Astrocyte of the spinal cord (primary cell): ENCODE results near the gene ACAP3.
A peak's percentile ranks its signal among the peaks of the same experiment; 100 is the strongest.

ENCODE experiments used
- DNase-seq: peaks from one replicate; pipeline ENCODE4 v3.0.0; 2011; ENCODE audit warnings: low read depth, low spot score
- H3K4me3 ChIP-seq: 2 replicates; pipeline ENCODE4 v1.5.1; 2011; ENCODE audit warnings: low read depth, mild to moderate bottlenecking, low read length, moderate library complexity
- in situ Hi-C: cut with HindIII; loops from 2 replicates; pipeline ENCODE4 v1.10.0; 2017; ENCODE audit warnings: low sequenced_read_pairs
- TF ChIP-seq, protein P1 (sequence below): IDR thresholded peaks from 2 replicates; pipeline ENCODE4 v1.5.1; 2012; ENCODE audit warnings: low read depth, mild to moderate bottlenecking, low read length, inconsistent platforms

Gene ACAP3

DNA sequence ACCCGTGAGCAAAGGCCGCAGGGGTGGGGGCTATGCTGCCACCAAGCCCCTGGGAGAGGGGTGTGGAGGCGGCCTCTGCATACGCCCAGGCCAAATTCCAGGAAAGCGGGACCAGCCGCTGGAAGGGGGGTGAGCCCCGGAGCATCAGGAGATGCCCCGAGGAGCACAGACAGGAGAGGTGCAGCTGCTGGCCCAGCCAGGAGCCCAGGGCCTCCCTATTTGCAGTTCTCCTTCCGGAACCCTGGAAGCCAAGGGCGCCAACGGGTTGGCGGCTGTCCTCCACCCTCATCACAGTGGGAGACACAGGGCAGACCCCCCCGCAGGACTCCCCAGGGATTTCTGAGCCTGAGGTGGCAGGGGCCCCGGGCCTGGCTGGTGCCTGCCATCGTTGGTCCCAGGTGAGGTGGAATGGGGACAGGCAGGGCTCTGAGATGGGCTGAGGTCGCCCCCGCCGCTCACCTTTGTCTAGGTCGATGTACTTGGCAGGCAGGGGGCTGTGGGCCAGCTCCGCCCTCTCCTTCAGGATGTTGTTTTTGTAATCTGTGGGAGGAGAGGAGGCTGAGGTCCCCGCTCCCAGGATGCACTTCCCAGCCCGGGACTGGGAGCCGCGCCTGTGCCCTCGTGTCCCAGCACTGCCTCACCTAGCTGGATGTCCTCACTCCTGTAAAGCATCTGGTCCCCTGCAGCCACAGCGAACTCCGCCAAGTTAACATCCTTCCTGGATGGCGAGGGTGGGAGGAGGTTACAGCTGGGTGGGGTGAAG lies 45.8 kb upstream of the ACAP3 start:
- no peak overlapping the region for H3K4me3 ChIP-seq
- TF ChIP-seq, protein P1, sequence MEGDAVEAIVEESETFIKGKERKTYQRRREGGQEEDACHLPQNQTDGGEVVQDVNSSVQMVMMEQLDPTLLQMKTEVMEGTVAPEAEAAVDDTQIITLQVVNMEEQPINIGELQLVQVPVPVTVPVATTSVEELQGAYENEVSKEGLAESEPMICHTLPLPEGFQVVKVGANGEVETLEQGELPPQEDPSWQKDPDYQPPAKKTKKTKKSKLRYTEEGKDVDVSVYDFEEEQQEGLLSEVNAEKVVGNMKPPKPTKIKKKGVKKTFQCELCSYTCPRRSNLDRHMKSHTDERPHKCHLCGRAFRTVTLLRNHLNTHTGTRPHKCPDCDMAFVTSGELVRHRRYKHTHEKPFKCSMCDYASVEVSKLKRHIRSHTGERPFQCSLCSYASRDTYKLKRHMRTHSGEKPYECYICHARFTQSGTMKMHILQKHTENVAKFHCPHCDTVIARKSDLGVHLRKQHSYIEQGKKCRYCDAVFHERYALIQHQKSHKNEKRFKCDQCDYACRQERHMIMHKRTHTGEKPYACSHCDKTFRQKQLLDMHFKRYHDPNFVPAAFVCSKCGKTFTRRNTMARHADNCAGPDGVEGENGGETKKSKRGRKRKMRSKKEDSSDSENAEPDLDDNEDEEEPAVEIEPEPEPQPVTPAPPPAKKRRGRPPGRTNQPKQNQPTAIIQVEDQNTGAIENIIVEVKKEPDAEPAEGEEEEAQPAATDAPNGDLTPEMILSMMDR: no peak
- in situ Hi-C loops: no loop called here
- no peak for DNase-seq

DNA sequence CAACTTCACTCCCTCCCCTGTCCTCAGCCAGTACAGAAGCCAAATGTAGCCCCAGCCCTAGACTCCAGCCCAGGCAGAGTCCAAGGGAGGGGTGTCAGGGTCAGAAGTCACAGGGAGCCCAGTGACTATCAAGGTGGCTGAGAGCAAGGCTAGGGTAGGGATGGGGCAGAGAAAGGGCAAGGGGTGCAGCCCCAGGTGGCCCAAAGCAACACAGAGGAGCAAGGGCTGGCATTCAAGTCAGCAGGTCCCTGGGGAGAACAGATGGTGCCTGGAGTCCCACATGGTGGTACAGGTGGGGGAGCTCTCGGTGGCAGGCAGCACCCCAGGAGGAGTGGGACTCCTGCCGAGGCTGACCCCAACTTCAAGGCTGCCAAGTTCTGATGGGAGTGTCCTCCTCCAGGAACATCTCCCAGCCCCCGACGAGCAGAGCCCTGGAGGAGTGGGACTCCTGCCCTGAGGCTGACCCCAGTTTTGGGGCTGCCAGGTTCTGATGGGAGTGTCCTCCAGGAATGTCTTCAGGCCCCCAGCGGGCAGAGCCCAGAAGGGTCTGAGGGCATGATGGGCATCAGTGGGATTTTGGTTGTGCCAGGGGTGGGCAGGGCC lies 45.2 kb upstream of the ACAP3 start:
- H3K4me3 ChIP-seq: no peak overlapping the region
- in situ Hi-C loops: no loop called here
- no peak for DNase-seq
- TF ChIP-seq, protein P1: no peak

DNA sequence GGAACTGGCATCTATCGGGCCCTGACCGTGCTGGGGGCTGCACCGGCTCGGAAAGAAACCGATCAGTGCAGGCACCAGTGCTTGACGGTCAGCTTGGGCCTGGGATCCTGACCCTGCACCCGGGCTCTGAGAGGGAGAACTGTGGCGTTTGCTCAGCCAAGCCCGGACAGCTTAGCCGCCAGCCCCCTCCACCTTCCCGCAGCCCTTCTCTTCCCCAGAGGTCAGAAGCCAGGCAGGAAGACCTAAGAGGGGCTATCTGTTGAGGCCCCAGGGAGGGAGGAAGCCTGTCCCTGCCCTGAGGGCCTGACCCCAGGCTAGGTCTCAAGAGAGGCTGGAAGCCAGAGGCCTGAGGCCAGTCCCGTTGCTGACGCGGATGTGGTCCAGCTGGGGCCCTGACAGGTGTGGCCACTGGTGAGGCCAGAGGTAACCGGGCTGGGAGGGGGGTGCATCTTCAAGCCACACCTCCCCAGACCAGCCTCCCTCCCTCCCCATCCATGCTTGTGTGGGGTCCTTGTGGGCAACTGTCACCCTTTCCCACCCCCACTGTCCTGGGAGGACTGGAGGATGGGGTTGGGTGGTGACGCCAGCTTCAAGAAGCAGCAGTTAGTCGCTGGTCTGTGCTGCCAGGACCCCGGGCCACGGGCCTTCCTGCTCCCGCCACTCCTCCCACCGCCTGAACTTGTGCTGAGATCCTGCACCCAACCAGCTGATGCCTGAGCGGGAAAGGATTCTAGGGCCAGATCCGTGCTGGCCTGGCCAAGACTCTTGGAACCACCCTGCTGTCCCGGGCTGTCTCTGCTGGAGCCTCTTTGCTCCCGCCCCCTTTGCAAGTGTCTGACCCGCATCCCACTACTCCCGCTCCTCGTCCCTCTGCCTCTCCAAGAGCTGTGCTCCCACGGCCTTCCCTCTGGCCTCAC lies 44.0 kb upstream of the ACAP3 start:
- no peak overlapping the region for H3K4me3 ChIP-seq
- TF ChIP-seq, protein P1: no peak
- DNase-seq: no peak
- in situ Hi-C loops: no loop called here

DNA sequence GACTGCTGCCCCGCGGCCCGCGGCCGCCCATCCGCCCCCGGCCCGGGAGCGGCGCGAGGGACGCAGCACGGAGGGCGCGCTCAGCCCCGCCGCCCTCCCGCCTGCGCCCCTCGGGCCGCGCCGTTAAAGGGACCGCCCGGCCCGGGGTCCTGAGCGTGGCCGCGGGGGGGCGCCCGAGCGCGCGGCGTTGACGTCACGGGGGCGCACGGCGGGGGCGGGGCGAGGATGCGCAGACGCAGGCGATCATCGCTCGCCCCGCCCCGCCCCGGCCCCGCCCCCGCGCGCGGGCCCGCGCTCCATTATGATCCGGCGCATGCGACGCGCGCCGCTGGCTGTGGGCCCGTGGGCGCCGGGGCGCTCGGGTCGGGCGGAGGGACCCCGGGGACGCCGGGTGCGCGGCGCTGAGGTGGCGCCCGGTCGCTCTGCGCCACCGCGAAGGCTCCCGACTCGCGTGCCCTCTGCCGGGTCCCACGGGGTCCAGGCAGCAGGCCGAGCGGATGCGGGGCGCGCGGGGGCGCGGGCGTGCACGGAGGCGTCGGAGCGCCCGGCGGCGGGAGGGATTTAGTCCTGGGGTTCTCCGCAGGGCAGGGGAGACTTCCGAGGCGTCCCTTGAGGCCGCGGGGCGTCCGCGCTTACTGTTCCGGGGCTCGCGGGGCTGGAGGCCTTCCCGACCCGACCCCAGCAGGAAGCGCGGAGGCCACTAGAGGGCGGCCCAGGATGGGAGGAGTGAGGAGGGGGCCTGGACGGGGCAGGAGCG lies 41.7 kb upstream of the ACAP3 start, which contains the start of gene DVL1:
Gene DVL1 (minus strand): TSS at position 163 of the 757 bp plus-strand sequence. CDS start 353 bp downstream, outside the sequence.
- TF ChIP-seq, protein P1: peak; percentile 66
- peak; percentile 61 for DNase-seq
- in situ Hi-C loops: no loop called here
- peak within 1 kb of the TSS; percentile 71 for H3K4me3 ChIP-seq

DNA sequence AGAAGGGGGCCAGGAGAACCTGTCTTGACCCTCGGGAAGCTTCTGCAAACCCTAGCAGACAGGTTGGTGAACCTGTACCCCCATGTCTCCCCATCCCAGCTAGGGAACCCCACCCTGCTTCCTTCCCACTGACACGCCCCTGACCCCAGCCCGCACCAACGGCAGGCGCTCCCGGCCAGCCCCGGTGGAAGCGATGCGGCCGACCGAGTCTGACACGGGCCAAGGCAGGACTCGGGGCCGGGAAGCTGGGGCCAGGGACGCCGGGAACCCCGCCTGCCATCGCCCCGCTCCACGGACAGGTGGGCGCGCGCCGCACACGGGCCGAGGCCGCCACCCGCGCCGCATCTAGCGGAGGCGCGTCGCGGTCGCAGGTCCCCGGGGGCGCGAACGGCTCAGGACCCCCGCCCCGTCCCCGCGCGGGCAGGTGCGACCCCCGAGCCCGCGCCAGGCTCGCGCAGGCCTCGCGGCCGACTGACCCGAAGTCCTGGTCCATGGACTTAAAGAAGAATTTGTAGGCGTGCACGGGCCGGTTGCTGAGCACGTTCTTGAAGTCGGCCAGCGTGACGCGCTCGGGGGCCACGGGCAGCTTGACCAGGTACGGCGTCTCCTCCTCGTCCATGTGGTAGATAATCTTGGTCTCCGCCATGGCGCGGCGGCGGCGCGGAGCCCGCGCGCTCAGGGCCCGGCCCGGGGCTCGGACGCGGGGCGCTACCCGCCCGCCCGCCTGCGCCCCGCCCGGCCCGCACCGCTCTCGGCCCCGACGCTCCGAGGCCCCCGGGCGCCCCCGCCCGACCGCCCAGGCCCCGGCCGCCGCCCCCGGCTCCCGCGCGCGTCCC lies 40.9 kb upstream of the ACAP3 start:
- in situ Hi-C loops: no loop called here
- H3K4me3 ChIP-seq: peak overlapping the region; percentile 71
- TF ChIP-seq, protein P1: no peak
- peak; percentile 52 for DNase-seq
